ENCODE data around the gene STAG2.
"Not testable (repeated sequence)": the region's sequence is repeated elsewhere in the genome, so short reads cannot be mapped to it uniquely, and the experiment has no call there.

STAG2 gene

DNA sequence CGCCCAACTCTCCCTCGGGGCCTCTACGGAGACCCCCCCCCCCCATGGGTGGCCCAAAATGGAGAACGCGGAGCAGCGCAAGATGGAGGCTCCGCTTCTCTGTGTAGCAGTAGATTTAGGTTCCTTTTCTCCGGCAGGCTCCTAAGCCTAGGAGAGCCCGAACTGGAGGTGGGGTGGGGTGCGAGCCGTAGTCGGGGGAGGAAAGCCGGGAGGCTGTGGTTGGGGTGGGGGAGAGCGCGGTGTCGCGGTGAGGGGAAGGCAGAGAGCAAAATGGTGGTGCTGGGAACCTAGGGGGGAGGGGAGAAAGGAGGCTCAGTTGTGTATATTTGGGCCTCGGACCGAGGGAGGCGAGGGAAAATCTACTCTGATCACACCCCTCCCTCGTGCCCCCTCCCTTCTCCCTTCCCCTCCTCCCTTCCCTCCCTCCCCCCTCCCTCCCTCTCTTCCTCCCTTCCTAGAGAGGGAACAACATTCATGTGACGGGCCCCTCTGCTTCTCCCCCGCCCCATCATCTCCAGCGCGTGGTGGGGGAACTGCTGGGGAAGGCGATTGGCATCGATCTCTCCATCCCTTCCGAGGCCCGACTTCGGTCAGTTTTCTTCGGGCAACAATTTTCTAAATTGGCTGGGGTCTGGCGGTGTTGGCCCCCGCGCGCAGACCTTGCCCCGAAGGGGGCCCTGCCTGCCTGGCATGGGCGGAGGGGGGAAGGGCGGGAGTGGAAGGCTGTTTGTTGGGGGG lies at the start of gene STAG2:
STAG2 (plus strand) TSS at position 439 of the 738 bp plus-strand sequence. CDS start 60,922 bp downstream, outside the sequence.
- DNase-seq = peak; percentile 78

DNA sequence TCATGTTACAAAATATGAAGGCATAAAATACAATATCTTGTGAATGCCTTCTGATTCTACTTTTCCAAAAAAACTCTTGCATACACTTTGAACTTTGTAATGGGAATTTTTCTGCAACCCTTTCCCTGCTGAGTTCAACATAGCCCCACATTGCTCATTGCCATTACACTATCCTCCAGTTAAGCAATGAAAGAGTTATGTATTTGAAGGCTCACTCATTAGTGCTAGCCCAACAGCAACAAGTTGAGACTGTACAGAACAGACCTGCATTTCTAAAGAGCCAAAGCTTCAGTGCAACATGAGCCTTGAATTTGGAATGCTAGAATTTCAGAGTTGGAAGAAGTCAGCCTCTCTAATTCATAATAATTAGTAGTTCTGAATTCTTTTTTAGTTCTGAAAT lies 44.4 kb upstream of the STAG2 start:
- no peak for DNase-seq

DNA sequence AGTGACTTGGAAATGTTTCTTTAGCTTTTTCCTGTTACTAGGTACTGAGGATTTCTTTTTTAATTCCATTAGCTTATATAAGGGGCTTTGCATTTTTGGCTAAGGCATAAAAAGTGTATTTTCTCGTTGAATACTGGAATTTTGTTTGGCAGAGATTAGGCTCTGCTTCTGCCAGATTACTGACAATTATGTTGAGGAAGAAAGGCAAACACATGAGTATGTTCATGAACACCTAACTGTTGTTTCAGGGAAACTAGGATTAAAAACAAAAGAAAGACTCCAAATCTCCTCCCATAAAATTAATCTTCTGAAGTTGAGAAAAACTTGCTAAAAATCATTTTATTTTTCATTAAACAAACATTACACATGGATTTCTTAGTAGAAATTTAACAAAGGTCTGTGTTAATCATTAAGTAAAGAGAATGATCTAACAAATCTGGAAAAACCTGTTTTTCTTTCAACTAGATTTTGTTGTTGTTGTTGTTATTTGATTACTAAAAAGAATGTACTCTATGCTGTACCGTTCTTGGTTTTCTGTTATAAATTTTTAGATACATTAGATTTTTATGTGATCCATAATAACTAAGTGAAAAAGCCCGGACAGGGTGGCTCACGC lies 43.3 kb upstream of the STAG2 start:
- no peak for DNase-seq

DNA sequence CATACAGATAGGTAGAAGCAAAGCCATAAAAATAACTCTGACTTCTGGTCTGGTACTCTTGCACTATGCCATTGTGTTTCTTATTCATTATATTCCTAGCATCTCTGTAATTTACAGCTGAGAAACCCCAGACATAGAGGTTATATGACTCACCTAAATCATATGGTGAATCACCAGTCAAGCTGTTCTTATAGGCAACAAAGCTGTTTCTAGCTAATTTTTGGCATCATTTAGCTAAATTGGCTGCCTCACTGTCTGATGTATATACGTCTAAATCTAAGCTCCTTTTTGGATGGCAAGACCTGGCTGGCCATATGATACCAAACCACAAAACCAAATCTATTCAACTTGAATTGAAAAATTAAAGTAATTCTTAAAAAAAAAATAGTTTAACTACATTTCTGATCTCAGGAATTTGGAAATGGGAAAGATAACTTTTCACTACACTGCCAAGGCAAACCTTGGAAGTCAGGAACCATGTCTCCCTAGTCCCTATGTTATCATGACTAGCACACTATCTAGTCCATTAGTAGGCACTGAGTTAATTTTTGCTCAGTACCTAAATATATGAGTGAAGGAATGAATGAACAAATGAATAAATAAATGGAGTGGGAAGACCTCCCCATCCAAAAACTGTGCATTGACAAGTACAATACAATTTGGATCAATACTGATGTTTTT lies 41.3 kb upstream of the STAG2 start:
- no peak for DNase-seq

DNA sequence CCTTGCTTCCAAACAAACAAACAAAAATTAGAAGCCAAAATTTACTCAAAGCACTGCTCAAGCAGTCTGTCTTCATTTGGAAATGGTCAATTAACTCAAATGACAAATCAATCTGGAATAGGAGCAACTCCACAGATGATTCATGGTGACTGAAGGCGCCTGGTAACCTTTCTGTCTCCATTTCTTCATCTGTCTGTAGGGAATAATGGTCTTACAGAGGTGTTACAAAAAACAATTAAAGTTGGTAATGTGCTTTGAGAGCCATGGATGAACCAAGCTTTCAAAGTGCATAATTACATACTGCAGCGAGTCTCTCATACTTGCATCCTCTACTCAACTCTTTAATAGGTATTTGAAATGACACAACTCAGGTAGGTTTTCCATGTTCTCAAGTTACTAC lies 38.3 kb upstream of the STAG2 start:
- DNase-seq = no peak

DNA sequence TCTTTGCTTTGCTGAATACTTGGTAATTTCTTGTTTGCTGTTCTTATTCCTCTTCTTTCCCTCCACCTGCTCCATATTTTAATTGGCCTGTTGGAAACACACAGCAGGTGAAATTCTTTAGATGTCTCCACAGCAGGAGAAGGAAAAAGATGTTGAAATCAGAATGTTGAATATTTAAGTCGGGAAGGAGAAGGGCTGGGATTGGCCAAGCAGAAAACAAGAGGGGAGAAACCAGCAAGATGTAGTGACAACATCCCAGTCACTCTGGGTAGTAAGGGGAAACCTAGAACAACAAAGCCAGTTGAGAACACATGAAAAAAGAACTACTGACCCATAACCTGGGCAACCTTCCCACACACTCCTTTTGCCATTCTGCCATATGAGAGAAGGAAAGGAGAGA lies 37.3 kb upstream of the STAG2 start:
- no peak for DNase-seq

DNA sequence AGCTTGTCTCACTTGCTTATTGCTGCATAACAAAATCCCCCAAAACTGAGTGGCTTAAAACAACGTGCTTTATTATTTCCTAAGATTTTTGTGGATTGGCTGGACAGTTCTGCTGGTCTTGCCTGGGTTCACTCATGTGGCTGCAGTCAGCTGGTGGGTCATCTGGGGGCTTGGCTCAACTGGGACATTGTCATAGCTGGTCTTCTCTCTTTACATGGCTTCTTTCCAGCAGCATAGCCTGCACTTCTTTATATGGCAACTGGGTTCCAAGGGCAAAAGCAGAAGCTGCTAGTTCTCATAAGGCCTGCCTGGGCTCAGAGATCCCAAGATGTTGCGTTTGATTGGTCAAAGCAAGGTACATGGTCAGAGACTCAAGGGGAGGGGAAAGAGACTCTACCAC lies 33.7 kb upstream of the STAG2 start:
- DNase-seq = no peak

DNA sequence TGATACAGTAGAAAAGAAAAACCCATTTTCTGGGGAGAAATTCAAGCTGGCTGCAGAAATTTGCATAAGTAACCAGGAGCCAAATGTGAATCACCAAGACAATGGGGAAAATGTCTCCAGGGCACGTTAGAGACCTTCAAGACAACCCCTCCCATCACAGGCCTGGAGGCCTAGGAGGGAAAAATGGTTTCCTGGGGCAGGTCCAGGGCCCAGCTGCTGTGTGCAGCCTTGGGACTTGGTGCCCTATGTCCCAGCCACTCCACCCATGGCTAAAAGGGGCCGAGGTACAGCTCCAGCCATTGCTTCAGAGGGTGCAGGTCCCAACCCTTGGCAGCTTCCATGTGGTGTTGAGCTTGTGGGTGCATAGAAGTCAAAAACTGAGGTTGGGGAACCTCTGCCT lies 29.5 kb upstream of the STAG2 start:
- DNase-seq = not testable (repeated sequence)

DNA sequence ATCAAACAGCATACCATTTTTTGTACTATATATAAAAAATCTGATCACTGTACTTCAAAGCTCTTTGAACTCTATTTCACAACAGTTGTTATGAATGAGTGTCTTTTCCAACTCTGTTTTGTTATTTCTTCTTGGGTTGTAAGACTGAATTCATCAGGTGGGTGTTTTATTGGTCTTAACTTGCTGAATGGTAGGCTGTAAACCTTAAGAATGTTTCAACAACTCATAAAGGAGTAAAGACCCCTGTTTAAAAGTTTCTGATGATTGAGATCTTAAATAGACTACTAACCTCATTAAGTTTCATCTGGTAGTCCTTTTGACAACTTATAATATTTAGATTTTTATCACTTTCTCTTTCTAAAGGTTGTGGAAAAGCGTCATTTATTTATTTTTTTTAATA lies 18.4 kb upstream of the STAG2 start:
- no peak for DNase-seq

DNA sequence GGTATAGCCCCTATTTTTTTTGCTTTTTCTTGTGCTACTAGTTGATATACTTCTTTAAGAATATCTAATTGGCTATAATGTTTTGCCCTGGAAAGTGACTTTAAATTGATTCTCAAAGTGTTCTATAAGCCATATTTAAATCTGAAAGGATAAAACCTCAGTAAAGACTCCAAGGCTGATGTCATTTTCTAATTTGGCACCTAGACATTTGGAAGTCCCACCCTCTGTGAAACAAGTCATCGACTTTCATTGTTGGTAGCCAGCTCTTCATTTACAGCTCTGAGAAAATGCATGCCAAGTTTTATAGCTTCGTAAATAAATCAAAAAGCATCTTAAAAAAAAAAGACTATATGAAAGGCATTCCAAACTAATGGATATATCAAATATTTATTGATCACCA lies 18.0 kb upstream of the STAG2 start:
- DNase-seq = no peak

DNA sequence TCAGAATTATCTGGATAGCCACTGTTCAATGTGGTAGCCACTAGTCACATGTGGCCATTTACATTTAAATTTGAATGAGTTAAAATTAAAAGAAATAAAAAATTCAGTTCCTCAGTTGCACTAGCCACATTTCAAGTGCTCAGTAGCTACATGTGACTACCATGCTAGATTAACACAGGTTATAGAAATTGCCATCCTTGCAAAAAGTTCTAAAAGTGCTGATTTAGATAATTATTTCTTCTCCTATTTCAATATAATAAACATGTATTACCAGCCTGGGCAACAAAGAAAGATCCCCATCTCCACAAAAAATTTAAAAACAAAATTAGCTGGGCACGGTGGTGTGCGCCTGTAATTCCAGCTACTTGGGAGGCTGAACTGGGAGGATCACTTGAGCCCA lies 11.7 kb upstream of the STAG2 start:
- no peak for DNase-seq

DNA sequence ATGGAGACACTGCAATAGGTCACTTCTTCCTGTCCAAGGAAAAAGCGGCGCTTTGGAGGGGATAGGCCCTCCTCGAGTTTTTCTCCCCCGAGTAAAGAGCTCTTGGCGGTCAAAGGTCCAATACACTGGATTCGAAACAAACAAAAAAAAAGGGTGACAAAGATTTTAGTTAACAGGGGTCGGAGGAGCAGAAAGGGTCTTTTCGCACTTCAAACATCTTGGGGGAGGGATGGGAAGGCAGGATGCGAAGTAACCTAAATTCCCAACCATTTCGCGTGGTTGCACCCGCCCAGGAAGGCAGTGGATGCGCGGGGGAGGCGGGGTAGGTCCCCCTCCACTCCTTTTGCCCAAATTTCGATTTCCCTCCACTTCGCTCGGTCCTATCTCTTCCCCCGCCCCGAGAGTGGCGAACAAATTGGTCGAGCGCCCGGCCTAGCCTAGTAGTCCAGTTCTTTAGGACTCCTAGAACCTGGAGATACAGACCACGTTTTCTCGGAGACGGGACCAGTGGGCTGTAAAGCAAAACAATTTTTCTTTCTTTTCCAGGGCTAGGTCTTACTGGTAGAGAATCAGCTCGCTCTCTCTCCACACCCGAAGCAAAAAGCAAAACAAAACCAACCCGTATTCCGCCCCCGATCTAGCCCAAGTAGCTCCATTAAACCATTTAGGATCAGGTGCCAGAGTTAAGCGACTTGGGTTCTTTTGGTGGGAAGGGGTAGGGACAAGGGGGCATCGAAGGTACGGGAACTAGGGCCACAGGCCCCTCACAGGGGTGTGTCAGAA lies 2.0 kb upstream of the STAG2 start:
- DNase-seq = no peak

DNA sequence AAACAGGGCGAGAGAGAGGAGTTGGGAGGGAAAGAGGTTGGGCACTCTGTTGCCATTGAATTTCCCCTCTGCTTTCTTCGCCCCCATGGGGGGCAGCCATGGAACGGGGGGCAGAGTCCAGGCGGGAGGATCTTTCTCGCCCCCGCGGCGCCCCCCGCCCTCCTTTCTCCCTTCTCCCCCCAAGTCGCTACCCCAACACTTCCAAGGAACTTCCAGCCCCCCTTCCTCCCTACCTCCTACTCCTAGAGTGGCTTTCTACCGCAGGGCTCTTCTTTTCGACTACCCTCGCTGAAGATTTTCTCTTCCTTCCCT lies 594 bp upstream of the STAG2 start:
- no peak for DNase-seq

DNA sequence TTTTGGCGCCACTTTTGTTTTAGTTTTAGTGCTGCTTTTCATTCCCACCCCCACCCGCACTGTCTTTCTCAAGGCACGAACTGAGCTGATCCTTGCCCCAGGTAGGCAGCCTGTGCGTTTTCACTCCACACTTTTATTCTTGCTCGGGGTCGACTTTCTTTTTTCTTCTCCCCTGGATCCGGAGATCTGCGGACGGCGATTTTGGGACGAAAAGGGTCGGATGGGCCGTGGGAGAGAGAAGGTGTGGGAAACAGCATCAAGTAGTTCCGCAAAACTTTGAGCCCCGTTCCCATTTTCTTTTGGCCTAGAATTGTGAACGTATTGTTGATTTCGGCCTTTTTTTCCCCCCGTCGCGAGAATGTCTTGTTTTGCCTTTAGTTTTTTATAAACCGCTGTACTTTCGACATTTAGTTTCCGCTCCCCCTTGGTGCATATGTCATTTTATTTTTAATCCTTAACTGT lies 531 bp downstream of the STAG2 start:
- no peak for DNase-seq

DNA sequence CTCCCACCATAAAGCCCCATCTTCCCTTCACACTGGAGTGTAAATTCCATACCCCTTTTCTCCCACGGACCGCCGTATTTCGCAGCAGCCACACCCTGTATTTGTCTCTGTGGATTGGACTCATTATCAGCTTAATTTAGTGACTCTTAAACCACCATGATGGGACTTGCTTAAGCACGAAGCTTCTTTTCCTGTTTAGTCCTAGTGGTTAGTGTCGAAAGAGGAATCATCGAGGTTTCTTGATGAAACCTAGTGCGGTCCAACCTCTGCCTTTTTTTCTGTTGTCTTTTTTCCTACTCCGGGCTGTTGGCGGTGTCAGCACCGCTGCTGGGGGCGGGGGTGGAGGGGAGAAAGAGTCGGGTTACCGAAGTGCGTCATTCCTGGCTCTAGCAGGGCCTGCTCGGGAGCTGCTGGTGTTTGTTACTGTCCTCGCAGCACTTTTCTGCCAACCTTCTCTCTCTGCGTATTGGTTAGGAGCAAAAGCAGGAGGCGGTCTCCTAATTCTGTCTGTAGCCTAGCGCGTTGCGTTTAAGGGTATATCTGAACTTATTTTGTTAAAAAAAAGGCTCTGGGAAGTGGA lies 1.4 kb downstream of the STAG2 start:
- DNase-seq = peak; percentile 85

DNA sequence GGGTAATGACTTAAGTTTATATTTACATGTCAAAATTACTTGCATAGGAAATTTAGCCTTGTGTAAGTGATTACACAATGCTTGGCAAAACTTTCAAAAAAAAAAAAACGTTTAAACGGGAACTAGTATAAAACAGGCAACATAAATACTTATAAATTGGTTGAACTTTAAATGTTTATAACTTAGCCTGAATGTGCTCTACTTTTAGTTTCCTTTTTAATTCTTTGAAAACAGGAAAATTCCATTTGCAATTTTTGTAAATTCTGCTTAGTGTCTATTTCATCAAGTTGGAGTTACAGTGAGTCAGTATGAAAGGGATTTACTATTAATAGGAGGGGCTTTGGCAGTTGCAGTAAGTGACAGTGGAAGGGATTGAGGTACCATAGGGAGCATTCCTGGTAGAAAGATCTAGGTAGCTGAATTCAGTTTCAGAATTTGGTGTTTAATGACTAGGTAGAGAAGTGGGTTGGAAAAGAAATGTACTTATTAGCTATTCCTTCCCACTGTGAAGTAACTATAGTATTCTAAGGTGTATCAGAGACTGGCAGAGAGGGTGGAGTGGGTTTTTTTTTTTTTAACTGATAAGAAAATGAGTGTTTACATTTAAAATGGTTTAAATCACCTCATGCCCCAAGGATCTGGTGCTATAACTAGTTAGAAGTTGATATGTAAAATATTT lies 2.8 kb downstream of the STAG2 start:
- DNase-seq = no peak

DNA sequence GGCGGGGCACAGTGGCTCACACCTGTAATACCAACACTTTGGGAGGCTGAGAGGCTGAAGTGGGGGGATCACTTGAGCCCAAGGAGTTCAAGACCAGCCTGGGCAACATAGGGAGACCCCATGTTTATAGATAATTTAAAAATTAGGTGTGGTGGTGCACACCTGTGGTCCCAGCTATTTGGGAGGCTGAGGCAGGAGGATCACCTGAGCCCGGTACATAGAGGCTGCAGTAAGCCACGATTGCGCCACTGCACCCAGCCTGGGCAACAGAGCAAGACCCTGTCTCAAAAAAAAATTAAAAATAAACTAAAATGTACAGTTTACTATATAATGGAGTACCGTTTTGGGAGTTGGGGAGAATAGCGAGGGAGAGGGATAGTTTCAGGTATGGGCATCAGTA lies 4.2 kb downstream of the STAG2 start:
- no peak for DNase-seq

DNA sequence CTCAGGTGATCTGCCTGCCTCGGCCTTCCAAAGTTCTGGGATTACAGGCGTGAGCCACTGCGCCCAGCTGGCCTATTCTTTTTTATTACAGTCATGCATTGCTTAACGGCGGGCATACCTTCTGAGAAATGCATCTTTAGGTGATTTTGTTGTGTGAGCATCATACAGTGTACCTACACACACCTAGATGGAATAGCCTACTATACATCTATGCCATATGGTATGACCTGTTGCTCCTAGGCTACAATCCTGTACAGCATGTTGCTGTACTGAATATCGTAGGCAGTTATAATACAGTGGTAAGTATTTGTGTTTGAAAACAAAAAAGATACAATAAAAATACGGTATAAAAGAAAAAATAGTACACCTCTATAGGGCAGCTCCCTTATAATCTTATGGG lies 6.0 kb downstream of the STAG2 start:
- no peak for DNase-seq

DNA sequence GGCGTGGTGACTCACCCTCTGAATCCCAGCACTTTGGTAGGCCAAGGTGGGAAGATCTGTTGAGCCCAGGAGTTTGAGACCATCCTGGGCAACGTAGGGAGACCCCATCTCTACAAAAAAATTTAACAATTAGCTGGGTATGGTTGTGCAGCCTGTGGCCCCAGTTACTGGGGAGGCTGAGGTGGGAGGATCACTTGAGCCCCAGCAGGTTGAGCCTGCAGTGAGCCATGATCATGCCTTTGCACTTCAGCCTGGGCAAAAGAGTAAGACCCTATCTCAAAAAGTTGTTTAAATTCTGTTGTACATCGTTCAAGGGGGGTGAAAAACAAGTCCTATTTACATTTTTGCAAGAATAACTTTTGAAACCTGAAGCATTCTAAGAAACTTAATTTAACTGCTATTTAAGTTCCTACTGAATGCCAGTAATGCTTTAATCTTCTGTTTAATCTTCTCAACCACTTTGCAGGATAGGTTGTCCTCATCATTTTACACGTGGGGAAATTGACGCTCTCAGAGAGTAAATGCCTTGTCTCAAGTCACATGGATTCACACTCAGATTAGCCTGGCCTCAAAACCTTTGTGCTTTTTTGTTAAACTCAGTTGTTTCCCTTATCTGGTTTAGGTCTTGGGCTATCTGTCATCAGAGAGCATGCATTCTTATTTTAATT lies 7.0 kb downstream of the STAG2 start:
- DNase-seq = no peak

DNA sequence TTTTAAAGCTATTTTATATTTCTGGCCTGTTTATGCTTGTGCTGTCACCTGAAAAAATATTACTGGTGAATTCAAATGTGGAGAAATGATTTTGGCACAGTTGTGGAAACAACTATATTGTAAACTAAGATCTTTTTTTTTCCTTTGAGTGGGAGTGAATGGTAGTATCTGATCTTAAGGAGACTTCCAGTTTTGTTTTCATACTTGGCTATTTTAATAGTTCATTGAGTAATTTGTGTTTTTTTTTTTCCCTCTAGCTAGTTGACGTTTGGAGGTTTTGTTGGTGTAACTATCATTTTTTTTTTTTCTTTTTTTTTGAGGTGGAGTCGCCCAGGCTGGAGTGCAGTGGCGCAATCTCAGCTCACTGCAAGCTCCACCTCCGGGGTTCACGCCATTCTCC lies 10.5 kb downstream of the STAG2 start:
- DNase-seq = no peak

DNA sequence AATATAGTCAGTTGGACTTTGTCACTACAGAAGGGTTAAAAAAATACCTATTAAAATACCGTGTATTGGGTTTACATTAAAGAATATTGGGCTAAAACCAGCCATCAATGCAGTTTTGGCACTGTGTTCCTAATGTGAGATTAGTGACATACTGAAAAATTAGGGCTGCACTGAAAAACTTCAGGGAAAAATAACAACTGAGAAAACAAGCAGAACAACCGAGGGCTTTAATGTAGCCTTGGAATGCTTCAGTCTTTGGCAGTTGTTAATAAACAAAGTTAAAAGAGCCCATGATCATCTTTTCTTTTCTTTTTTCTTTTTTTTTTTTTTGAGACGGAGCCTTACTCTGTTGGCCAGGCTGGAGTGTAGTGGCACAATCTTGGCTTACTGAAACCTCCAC lies 12.4 kb downstream of the STAG2 start:
- no peak for DNase-seq

DNA sequence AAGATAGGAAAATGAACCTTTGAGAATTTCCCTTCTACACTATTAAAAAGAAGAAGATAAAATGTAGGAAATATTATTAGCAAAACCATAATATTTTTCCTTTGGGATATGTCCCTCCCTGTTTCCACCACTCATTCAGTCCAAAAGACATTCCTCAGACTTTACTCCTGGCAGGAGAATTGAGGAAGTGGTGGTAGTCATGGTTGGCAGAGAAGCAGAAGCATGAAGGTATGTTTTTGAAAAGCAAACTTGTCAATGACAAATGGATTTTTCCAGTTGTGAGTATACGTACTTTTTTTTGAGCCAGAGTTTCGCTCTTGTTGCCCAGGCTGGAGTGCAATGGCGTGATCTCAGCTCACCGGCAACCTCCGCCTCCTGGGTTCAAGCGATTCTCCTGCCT lies 13.7 kb downstream of the STAG2 start:
- no peak for DNase-seq

All from NCI-H1092 (cell line).